Measurements from ENCODE around the gene MGST3.

Gene MGST3

DNA sequence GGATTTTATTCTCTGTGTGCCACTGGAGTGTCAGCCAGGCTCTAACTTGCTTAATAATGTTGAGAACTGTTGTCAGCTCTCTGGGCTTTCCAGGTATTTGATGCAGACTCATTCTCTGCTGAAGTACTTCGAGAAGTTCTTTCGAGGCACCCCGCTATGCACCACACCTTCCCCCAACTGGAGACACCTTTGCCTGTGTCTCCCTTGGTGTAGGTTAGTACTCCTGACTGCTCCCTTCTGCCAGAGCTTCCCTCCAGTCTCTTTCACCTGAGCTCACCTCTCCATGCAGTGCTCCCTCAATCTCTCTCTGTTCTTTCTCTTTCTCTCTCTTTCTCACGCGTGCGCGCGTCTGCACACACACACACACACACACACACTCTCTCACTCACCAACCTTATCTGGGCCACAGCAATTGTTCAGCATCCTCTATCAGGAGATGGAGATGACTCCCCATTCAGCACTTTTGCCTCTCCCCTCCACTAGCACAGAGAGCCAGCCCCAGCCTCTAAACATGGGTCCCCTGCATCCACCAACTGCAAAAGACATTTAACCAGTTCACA is 14.0 kb upstream of the MGST3 start:
- peak overlapping the region; percentile 51 for H3K27ac ChIP-seq
- TF ChIP-seq, protein P1, sequence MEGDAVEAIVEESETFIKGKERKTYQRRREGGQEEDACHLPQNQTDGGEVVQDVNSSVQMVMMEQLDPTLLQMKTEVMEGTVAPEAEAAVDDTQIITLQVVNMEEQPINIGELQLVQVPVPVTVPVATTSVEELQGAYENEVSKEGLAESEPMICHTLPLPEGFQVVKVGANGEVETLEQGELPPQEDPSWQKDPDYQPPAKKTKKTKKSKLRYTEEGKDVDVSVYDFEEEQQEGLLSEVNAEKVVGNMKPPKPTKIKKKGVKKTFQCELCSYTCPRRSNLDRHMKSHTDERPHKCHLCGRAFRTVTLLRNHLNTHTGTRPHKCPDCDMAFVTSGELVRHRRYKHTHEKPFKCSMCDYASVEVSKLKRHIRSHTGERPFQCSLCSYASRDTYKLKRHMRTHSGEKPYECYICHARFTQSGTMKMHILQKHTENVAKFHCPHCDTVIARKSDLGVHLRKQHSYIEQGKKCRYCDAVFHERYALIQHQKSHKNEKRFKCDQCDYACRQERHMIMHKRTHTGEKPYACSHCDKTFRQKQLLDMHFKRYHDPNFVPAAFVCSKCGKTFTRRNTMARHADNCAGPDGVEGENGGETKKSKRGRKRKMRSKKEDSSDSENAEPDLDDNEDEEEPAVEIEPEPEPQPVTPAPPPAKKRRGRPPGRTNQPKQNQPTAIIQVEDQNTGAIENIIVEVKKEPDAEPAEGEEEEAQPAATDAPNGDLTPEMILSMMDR (conservative IDR thresholded peaks at IDR 0.05), result no peak

DNA sequence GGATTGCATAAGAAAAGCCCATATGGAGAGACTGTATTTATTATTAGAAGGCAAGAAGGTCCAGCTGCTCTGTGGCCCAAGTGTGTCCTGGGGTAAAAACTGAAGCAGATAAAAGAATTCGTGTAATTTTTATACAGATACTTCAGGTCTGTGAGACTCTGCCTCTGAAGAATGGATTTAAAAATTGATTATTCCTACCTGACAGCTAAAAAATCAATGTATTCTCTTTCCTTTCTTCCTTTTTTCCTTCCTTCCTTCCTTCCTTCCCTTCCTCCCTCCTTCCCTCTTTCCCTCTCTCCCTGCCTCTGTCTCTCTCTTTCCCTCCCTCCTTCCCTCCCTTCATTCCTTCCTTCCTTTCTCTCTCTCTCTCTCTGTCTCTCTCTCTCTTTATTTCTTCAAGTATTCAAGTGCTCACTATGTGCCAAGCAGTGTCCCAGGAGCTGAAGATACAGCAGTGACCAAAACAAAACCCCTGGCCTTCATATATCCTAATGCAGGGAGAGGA is 11.3 kb upstream of the MGST3 start:
- H3K27ac ChIP-seq, result no peak overlapping the region
- TF ChIP-seq, protein P1 (conservative IDR thresholded peaks at IDR 0.05), result no peak

DNA sequence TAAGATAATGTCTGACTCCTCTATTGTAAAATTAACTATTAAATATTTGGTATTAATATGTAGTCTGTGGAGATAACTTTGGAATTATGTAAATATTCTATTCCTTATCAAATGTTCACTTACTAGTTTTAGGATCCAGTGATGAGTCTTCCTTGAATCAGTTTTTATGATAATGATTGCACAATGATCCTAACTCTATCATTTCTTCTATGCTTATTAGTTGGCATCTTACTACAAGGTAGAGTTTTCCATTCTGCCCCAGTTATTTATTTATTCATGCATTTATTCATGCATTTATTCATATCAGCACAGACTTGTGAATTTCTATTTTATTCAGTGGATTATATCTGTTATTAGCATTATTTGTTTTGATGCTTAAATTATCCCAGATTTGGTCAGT is 7.4 kb upstream of the MGST3 start:
- TF ChIP-seq, protein P1 (conservative IDR thresholded peaks at IDR 0.05), result no peak
- no peak overlapping the region for H3K27ac ChIP-seq

DNA sequence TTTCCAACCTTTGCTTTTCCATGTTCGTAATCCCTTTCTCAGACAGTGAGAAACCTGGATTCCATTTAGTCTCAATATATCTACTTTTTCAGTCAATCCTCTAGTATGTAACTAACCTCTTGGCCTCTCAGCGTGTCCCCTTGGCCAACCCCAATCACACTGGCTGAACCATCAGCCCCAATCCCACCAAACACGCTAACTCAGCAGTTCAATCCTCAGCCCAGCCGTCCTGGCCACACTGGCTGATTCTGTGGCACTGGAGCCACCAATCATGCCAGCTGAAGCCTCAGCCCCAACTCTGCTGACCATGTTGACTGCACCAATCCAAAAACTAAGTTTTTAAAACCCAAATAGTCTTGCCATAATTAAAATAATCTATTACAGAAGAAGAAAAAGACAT is 6.6 kb upstream of the MGST3 start:
- TF ChIP-seq, protein P1 (conservative IDR thresholded peaks at IDR 0.05), result no peak
- H3K27ac ChIP-seq, result no peak overlapping the region

DNA sequence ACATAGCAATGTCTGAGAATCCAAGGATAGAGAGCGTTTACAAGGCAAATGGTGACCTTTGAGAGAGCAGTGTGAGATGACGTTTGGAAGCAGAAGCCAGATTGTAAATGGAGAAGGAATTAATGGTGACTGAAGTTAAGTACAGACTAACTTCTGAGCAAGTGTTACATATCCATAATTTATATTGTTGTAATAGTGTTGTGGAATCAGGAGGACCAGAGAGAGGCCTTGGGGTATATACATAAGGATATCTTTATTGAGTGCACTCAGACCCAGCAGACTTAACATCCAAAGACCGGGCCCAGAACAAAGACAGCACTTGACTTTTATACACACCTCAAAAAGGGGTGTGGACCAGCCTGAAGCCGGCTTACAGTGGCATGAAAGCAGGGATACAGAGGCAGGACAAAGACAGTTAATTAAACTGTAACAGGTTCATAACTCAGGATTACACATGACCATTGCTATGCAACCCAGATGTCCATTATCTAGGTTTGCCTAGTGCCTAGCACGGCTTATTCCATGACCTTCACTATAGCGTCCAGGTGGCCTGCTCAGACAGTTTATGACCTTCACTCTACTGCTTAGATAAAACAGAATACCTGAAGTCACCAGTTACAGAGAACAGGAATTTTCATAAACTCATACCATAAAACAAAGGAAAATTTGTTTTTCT is 2.7 kb upstream of the MGST3 start:
- TF ChIP-seq, protein P1 (conservative IDR thresholded peaks at IDR 0.05), result no peak
- H3K27ac ChIP-seq, result no peak overlapping the region; the same call in 1 of the 2 replicates

DNA sequence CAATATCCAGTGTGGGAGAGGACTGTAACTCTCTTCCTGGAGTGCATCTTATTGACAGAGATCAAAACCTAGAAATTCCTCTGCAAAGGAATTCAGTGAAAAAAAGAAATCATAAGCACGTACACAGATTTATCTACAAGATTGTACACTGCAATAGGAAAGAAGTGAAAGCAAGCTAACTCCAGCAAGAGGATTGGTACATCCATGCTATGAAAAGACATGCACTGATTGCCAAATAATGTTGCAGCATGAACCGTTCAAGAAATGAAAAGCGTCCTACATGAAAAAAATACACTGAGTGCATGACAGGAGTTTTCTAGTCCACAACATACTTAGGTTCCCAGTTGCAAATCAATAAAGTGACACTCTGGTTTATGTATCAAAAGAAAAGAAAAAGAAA is 1.9 kb upstream of the MGST3 start:
- peak overlapping the region; percentile 93 for H3K27ac ChIP-seq
- TF ChIP-seq, protein P1 (conservative IDR thresholded peaks at IDR 0.05), result no peak

DNA sequence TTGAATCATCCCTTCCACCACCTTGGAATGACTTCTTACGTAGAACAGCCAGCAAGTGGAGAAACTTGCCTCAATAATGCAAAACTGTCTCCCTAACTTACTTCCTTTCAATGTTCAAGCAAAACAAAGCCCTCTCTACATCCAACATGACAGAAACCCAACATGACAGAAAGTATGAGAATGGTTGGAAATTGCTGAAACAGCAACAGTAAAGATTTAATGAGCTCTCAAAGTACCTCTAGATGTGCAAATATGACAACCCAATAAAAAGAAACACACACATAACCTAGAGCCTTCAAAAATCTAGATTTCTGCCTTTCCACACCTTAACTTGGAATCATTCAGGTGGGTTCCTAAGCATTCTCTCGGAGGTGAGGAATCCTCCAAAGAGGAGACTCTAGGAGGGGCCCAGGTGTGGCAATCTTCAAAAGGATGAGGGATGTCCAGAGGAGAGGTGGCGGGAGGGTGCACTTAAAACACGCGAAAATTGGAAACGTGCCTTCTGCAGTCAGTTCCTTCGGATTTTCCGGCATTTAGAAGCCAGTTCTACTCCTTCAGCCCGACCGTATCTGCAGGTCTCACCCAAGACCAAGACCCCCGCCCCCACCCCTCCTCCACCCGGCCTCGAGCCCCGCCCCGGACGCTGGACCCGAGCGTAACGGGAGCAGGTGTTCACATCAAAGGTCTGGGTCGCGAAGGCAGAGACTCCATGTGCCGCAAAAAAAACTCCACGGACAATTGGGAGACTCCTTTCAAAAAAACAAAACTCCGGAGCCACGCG is 996 bp upstream of the MGST3 start:
- TF ChIP-seq, protein P1 (conservative IDR thresholded peaks at IDR 0.05), result no peak
- H3K27ac ChIP-seq, result peak overlapping the region; percentile 93

All from VCaP (cell line).